HL-60/S4 treated with phorbol 12-myristate 13-acetate at 8.2 ng/mL for 4 days and 3 days (cell line): Measurements from ENCODE around the gene TOMM40L.
"Not testable (repeated sequence)": the region's sequence is repeated elsewhere in the genome, so short reads cannot be mapped to it uniquely, and the experiment has no call there.

Experiments
- in situ Hi-C: fragments of 300-500 bp; cut with MboI; formaldehyde crosslinking; loops from 2 replicates; pipeline ENCODE4 v1.15.0; 2022; ENCODE audit warnings: low sequenced_read_pairs

TOMM40L gene

GRCh38 chr1:161244888-161245287 is 19.0 kb downstream of the TOMM40L start:
- in situ Hi-C loops: no loop called here

- in situ Hi-C loops: not testable (repeated sequence)
Measured at GRCh38 chr1:161250100-161250499, 24.2 kb downstream of the TOMM40L start.

- in situ Hi-C loops: no loop called here
Measured at GRCh38 chr1:161250829-161251228, 25.0 kb downstream of the TOMM40L start.

- in situ Hi-C loops: no loop called here
Measured at GRCh38 chr1:161251579-161251978, 25.7 kb downstream of the TOMM40L start.

- in situ Hi-C loops: not testable (repeated sequence)
Measured at GRCh38 chr1:161255302-161255701, 29.4 kb downstream of the TOMM40L start.

- in situ Hi-C loops: not testable (repeated sequence)
Measured at GRCh38 chr1:161255955-161256520, 30.2 kb downstream of the TOMM40L start.

- in situ Hi-C loops: not testable (repeated sequence)
Measured at GRCh38 chr1:161257109-161257508, 31.2 kb downstream of the TOMM40L start.

- in situ Hi-C loops: no loop called here
Measured at GRCh38 chr1:161258439-161259344, 32.8 kb downstream of the TOMM40L start, which contains the start of gene PCP4L1. Gene PCP4L1 (plus strand): TSS chr1:161258745. CDS start chr1:161258975, 230 bp downstream.

- in situ Hi-C loops: no loop called here
Measured at GRCh38 chr1:161259345-161259702, 33.5 kb downstream of the TOMM40L start.

GRCh38 chr1:161259765-161260164 is 33.9 kb downstream of the TOMM40L start:
- in situ Hi-C loops: no loop called here

- in situ Hi-C loops: no loop called here
Measured at GRCh38 chr1:161260376-161261260, 34.8 kb downstream of the TOMM40L start.

GRCh38 chr1:161261261-161262235 is 35.7 kb downstream of the TOMM40L start:
- in situ Hi-C loops: no loop called here

GRCh38 chr1:161265305-161265704 is 39.4 kb downstream of the TOMM40L start:
- in situ Hi-C loops: no loop called here

- in situ Hi-C loops: no loop called here
Measured at GRCh38 chr1:161266202-161266601, 40.3 kb downstream of the TOMM40L start.

- in situ Hi-C loops: no loop called here
Measured at GRCh38 chr1:161266836-161267235, 41.0 kb downstream of the TOMM40L start.

GRCh38 chr1:161267321-161267720 is 41.5 kb downstream of the TOMM40L start:
- in situ Hi-C loops: no loop called here

- in situ Hi-C loops: no loop called here
Measured at GRCh38 chr1:161273402-161273801, 47.5 kb downstream of the TOMM40L start.

GRCh38 chr1:161274874-161275273 is 49.0 kb downstream of the TOMM40L start:
- in situ Hi-C loops: no loop called here
